NCI-H460 (cell line): ENCODE data around the gene KCNIP1. TPM values are rescaled to one million over a fixed set of nuclear protein-coding genes. Genes with fewer than 3 reads are reported as not detected.

Experiments
- DNase-seq: peaks from one replicate; pipeline ENCODE4 v3.0.0-alpha.2; 2016; ENCODE audit warnings: low read depth; ENCODE audit errors: extremely low read depth
- total RNA-seq: library from RNA; depleted of rRNA; stranded (reverse); fragments of >200 nt; shearing (Covaris generic); gene quantifications from 2 replicates; pipeline ENCODE4 v1.2.3, GENCODE V29; 2014

The KCNIP1 gene
- total RNA-seq, 1 experiment from 2014 or later = not detected

DNA sequence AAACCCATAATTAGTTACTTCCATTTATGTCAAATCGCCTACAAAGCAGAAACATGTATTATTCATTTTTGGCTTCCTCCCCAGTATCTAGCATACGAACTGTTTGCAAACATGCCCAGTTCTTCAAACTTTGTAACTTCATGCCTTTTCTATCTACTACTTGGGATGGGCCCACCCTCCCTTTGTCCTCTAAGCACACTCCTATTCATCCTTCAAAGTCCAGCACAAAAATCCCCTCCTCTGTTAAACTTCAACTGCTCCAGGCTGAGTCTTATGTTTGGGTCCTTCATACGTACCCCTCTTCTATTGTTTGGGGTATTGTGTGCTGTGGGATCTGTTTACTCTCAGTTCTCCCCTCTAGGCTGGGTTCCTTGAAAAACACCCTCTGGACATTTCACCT is 55.5 kb downstream of the KCNIP1 start:
- DNase-seq = no peak

DNA sequence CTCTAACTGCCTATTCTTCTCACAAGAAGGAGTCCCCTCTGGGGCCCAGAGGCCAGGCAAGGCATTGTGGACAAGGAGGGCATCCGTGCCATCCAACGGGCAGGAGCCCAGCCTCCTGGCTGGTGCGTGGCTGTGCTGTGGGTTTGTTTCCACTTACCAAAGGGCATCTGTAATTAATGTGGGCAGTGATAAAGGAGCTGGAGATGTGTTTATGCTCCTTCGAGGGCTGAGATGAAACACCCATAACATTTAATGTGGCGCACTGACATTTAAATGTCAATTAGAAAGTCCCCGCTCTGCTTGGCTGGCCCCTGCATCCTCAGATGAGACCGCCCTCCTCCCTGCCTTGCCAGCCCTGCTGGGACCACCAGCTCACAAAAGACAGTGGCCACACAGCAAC is 57.1 kb downstream of the KCNIP1 start:
- DNase-seq = no peak

DNA sequence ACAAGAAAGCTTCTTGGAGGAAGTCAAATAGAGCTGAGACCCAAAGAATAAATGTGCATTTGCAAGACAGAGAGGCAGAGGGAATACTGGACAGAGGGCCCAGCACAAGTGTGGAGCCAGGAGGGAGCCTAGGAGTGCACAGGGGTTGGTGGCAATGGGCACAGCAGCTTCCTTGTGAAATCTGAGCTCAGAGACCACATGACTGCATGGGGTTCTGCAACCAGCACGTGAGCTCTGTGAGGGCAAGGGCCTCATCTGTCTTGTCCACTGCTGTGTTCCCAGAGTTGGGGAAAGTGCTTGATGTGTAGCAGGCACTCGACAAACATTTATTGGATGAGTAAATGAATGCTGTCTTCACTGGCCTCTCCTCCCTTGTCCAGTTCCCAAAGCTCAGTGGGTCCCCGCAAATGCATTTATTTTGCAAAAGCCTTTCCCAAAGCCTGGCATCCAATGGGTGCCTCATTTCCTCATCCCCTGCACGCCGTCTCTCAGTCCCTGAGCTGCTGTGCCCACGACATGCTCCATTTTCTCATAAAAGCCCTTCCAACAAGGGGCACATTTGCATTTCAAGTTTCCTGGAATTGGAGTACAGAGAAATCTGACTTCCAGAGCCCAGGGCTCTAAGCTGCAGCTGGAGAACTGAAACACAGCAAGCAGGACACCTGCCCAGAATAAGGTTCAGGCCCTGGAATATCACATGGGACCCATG is 58.5 kb downstream of the KCNIP1 start:
- no peak for DNase-seq

DNA sequence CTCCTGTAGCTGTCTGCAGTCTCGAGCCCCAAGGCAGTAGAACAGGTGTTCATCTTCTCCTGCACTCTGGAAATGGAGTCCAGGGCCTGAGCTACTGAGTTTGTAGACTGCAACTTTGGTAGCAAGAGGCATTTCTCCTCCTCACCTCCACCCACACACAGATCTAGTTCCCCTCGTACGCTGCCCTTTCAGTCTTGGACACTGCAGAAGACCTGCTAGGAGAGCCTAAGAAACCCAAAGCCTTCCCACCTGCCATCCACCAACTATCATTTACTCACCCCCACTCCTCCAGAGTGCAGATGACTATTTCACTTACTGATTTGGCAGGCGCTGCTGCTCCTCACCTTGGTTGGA is 59.0 kb downstream of the KCNIP1 start:
- no peak for DNase-seq

GRCh38 chr5:170563824-170564567 is 60.2 kb downstream of the KCNIP1 start:
- no peak for DNase-seq

- DNase-seq = no peak
These were observed 61.3 kb downstream of the KCNIP1 start for GRCh38 chr5:170565072-170565471.

- DNase-seq = no peak
These were observed 65.3 kb downstream of the KCNIP1 start for GRCh38 chr5:170569101-170569500.

GRCh38 chr5:170570476-170570875 is 66.7 kb downstream of the KCNIP1 start:
- DNase-seq = no peak

DNA sequence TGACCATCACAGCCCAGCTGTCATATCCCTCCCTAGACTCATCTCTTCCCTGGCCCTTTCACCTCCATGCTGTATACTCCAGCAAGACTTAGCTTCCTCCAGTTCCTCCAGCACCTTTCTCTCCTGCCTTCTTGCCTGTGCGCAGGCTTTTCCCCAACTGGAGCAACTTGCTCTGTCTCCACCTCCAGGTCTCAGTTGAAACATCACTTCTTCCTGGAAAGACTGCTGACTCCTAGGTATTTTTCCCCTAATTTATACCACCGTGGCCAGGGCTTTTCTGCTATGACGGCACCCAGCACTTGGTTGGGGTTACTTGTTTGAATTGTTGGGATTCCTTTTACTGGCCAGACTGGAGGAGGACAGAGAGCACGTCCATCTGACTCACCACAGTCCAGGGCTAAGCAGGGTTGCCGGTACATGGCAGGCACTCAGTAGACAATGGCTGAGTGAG is 67.5 kb downstream of the KCNIP1 start:
- DNase-seq = no peak

GRCh38 chr5:170571875-170572852 is 68.3 kb downstream of the KCNIP1 start:
- DNase-seq = no peak

GRCh38 chr5:170573114-170573513 is 69.3 kb downstream of the KCNIP1 start:
- DNase-seq = no peak

- DNase-seq = no peak
These were observed 69.8 kb downstream of the KCNIP1 start for GRCh38 chr5:170573660-170574059.

DNA sequence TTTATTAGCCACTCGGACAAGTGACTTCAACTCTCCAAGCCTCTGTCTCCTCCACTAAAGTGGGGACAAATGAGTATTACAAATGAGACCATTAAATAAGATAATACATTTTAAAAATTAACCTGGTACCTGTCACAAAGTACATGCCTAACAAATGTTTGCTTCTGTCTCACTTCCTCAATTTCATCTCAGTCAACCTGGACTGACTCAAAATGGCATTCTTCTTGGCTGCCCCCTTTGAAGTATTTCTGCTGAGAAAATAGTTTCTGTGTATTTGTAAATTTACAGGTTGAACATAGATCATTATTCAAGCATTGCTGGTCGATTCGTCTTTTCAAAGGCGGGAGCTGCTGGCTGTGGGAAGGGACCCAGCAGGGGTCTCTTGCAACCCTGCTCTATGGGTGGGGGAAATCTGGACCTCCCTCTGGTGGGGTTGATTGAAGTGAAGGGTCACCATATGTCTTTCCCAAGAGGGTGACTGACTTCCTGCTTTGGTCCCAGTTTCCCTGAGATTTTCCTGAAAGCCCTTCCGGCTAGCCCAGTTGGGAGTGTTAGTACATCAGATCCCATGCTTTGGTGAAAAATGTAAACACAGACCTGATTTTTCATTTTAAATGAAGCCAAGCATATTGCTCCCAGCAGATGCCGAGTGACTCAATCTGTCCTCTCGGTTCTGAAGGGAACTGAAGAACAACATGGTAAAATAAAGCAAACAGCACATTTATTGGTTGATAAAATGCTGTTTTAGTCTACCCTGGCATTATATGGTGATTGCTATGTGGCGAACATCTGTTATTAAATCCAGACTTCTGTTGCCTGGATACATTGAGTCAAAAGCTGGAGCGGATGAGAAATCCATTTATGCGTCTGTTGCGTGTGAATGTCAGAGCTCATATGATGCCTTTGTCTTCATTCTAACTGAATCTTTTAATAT is 73.0 kb downstream of the KCNIP1 start:
- DNase-seq = no peak

- DNase-seq = no peak
These were observed 75.8 kb downstream of the KCNIP1 start for GRCh38 chr5:170579601-170580000.

- DNase-seq = no peak
These were observed 77.4 kb downstream of the KCNIP1 start for GRCh38 chr5:170581211-170581610.

GRCh38 chr5:170582644-170583330 is 79.0 kb downstream of the KCNIP1 start:
- DNase-seq = no peak

GRCh38 chr5:170584003-170584402 is 80.2 kb downstream of the KCNIP1 start:
- no peak for DNase-seq

- no peak for DNase-seq
These were observed 80.7 kb downstream of the KCNIP1 start for GRCh38 chr5:170584450-170585058.
